Mesenchymal stem cell (in vitro differentiated cells and primary cell): Measurements from ENCODE around the gene WDR48.

Source experiments
- DNase-seq: peaks from one replicate; pipeline ENCODE4 v3.0.0-alpha.2; 2013
- H2AFZ ChIP-seq: one replicate; pipeline ENCODE4 v1.6.1; 2013; ENCODE audit warnings: low read depth, mild to moderate bottlenecking, control low read depth, inconsistent platforms, low read length, moderate library complexity
- H2AK5ac ChIP-seq: 2 replicates; pipeline ENCODE4 v1.6.1; 2013; ENCODE audit warnings: low read length, moderate library complexity, mild to moderate bottlenecking, inconsistent platforms; ENCODE audit not compliant: severe bottlenecking
- H2BK120ac ChIP-seq: one replicate; pipeline ENCODE4 v1.6.1; 2013; ENCODE audit warnings: low read depth, mild to moderate bottlenecking, inconsistent platforms, low read length, moderate library complexity
- H2BK12ac ChIP-seq, 2 experiments: one replicate each; pipeline ENCODE4 v1.6.1; 2013; ENCODE audit warnings: inconsistent platforms in 2 of 2, low read length in 2 of 2, mild to moderate bottlenecking in 2 of 2, moderate library complexity in 2 of 2, control low read depth in 1 of 2
- H2BK15ac ChIP-seq: one replicate; pipeline ENCODE4 v1.6.1; 2013; ENCODE audit warnings: mild to moderate bottlenecking, low read depth, inconsistent platforms; ENCODE audit not compliant: poor library complexity, severe bottlenecking
- H2BK5ac ChIP-seq: 2 replicates; pipeline ENCODE4 v1.6.1; 2013; ENCODE audit warnings: low read depth, mild to moderate bottlenecking, low read length, control low read depth, inconsistent platforms; ENCODE audit not compliant: poor library complexity, severe bottlenecking
- H3K14ac ChIP-seq, 2 experiments: one replicate each; pipeline ENCODE4 v1.6.1; 2013; ENCODE audit warnings: inconsistent platforms in 2 of 2, low read length in 2 of 2, control low read depth in 1 of 2, mild to moderate bottlenecking in 1 of 2, moderate library complexity in 1 of 2
- H3K18ac ChIP-seq, 2 experiments: one replicate each; pipeline ENCODE4 v1.6.1; 2013; ENCODE audit warnings: inconsistent platforms in 2 of 2, low read length in 2 of 2, control low read depth in 1 of 2, low read depth in 1 of 2, mild to moderate bottlenecking in 1 of 2
- H3K23ac ChIP-seq, 2 experiments: one replicate each; pipeline ENCODE4 v1.6.1; 2013; ENCODE audit warnings: inconsistent platforms in 2 of 2, low read length in 2 of 2, mild to moderate bottlenecking in 2 of 2, moderate library complexity in 2 of 2, control low read depth in 1 of 2
- H3K27ac ChIP-seq: 2 replicates; pipeline ENCODE4 v1.5.1; 2013; ENCODE audit warnings: mild to moderate bottlenecking, moderate library complexity, low read length, control low read depth, inconsistent platforms; ENCODE audit not compliant: poor library complexity, severe bottlenecking
- H3K27me3 ChIP-seq, 2 experiments: 2 replicates each; pipeline versions ENCODE4 v1.6.1 to v1.7.0; 2013; ENCODE audit warnings: low read length in 2 of 2, mild to moderate bottlenecking in 2 of 2, moderate library complexity in 2 of 2, control low read depth in 1 of 2, inconsistent platforms in 1 of 2; ENCODE audit not compliant: control insufficient read depth in 1 of 2, insufficient read depth in 1 of 2
- H3K36me3 ChIP-seq, 2 experiments: 2 replicates each; pipeline versions ENCODE4 v1.6.1 to v1.7.0; 2013; ENCODE audit warnings: low read length in 2 of 2, control low read depth in 1 of 2, inconsistent platforms in 1 of 2, low read depth in 1 of 2, mild to moderate bottlenecking in 1 of 2; ENCODE audit not compliant: insufficient read depth in 2 of 2, control insufficient read depth in 1 of 2
- H3K4ac ChIP-seq, 2 experiments: one replicate each; pipeline ENCODE4 v1.6.1; 2013; ENCODE audit warnings: inconsistent platforms in 2 of 2, low read length in 2 of 2, mild to moderate bottlenecking in 2 of 2, moderate library complexity in 2 of 2, control low read depth in 1 of 2, low read depth in 1 of 2
- H3K4me1 ChIP-seq: 2 replicates; pipeline ENCODE4 v1.6.1; 2013; ENCODE audit warnings: low read depth, low read length, control low read depth; ENCODE audit not compliant: control insufficient read depth, insufficient read depth
- H3K4me2 ChIP-seq: 2 replicates; pipeline ENCODE4 v1.6.1; 2013; ENCODE audit warnings: low read length, mild to moderate bottlenecking, inconsistent platforms; ENCODE audit not compliant: poor library complexity, severe bottlenecking
- H3K4me3 ChIP-seq, 2 experiments: 2 replicates each; pipeline versions ENCODE4 v1.5.1 to v1.7.0; 2013; ENCODE audit warnings: low read length in 2 of 2, mild to moderate bottlenecking in 2 of 2, control low read depth in 1 of 2, low read depth in 1 of 2; ENCODE audit not compliant: insufficient read depth in 1 of 2
- H3K79me1 ChIP-seq: replicated peaks from 2 replicates; pipeline ENCODE4 v1.6.1; 2013; ENCODE audit warnings: mild to moderate bottlenecking, control low read depth, low read length, inconsistent platforms; ENCODE audit not compliant: poor library complexity, severe bottlenecking
- H3K9ac ChIP-seq: 2 replicates; pipeline ENCODE4 v1.7.0; 2013; ENCODE audit warnings: mild to moderate bottlenecking, low read length, moderate library complexity
- H3K9me3 ChIP-seq: 2 replicates; pipeline ENCODE4 v1.7.0; 2013; ENCODE audit warnings: mild to moderate bottlenecking, low read length; ENCODE audit not compliant: control insufficient read depth
- H4K8ac ChIP-seq: one replicate; pipeline ENCODE4 v1.6.1; 2013; ENCODE audit warnings: inconsistent platforms, mild to moderate bottlenecking, low read length, moderate library complexity
- H4K91ac ChIP-seq: one replicate; pipeline ENCODE4 v1.6.1; 2013; ENCODE audit warnings: mild to moderate bottlenecking, low read length, inconsistent platforms
- WGBS: methylation state at CpG from one replicate; pipeline ENCODE4 v1.1.7; 2013; ENCODE audit warnings: mixed read lengths; 5-methylcytosine and 5-hydroxymethylcytosine counted together

WDR48 gene

DNA sequence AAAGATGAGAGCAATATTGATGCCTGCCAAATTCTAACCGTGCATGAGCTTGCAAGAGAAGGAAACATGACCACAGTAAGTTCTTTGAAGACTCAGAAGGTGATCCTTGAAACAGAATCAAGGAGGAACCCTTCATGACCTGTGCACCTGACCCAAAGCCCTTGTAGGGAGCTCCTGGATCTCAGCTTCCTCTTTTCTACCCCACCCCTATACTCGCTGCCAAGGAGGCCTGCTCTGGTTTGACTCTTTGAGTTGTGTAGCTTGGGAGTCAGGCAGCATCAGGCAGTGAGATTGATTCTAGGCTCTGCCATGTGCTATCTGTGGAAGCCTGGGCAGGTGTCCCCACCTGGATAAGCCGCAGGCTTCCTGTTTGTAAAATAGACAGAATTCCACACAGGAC, 66.3 kb downstream of the WDR48 start:
- H2AK5ac ChIP-seq = no peak overlapping the region
- H2AFZ ChIP-seq = no peak overlapping the region
- no peak overlapping the region for H3K4ac ChIP-seq
- DNase-seq = no peak
- H3K18ac ChIP-seq = no peak overlapping the region
- no peak overlapping the region for H3K14ac ChIP-seq
- H3K79me1 ChIP-seq = no peaks in the 10 kb centered on the region
- no peaks in the 10 kb centered on the region for H3K27me3 ChIP-seq
- H3K4me3 ChIP-seq = no peak overlapping the region
- no peaks in the 10 kb centered on the region for H3K4me1 ChIP-seq
- H4K91ac ChIP-seq = no peak overlapping the region
- H2BK120ac ChIP-seq = no peak overlapping the region
- no peak overlapping the region for H3K9ac ChIP-seq
- no peak overlapping the region for H3K4me2 ChIP-seq
- no peak overlapping the region for H3K27ac ChIP-seq
- no peak overlapping the region for H2BK5ac ChIP-seq
- no peak overlapping the region for H4K8ac ChIP-seq
- 88% methylated on average over 3 of the region's 3 CpGs for WGBS
- H2BK12ac ChIP-seq = no peak overlapping the region
- no peaks in the 10 kb centered on the region for H3K9me3 ChIP-seq
- no peak overlapping the region for H3K23ac ChIP-seq
- no peak overlapping the region for H2BK15ac ChIP-seq
- peaks cover 6 to 40% of the 10 kb centered on the region in 2 experiments for H3K36me3 ChIP-seq

GRCh38 chr3:39118931-39119660, 67.3 kb downstream of the WDR48 start:
- no peak overlapping the region for H3K27ac ChIP-seq
- no peaks in the 10 kb centered on the region for H3K79me1 ChIP-seq
- WGBS = 58% methylated on average over 3 of the region's 5 CpGs
- H2BK120ac ChIP-seq = no peak overlapping the region
- H3K27me3 ChIP-seq = no peaks in the 10 kb centered on the region
- no peak overlapping the region for H4K91ac ChIP-seq
- H3K4me3 ChIP-seq = no peak overlapping the region
- H3K18ac ChIP-seq = no peak overlapping the region
- peaks cover 6 to 40% of the 10 kb centered on the region in 2 experiments for H3K36me3 ChIP-seq
- H2AFZ ChIP-seq = no peak overlapping the region
- H3K4ac ChIP-seq = no peak overlapping the region
- H2BK5ac ChIP-seq = no peak overlapping the region
- DNase-seq = no peak
- H3K23ac ChIP-seq = no peak overlapping the region
- no peak overlapping the region for H3K4me2 ChIP-seq
- no peak overlapping the region for H2BK12ac ChIP-seq
- no peak overlapping the region for H4K8ac ChIP-seq
- no peak overlapping the region for H2AK5ac ChIP-seq
- no peaks in the 10 kb centered on the region for H3K4me1 ChIP-seq
- no peaks in the 10 kb centered on the region for H3K9me3 ChIP-seq
- no peak overlapping the region for H3K9ac ChIP-seq
- no peak overlapping the region for H3K14ac ChIP-seq
- no peak overlapping the region for H2BK15ac ChIP-seq

DNA sequence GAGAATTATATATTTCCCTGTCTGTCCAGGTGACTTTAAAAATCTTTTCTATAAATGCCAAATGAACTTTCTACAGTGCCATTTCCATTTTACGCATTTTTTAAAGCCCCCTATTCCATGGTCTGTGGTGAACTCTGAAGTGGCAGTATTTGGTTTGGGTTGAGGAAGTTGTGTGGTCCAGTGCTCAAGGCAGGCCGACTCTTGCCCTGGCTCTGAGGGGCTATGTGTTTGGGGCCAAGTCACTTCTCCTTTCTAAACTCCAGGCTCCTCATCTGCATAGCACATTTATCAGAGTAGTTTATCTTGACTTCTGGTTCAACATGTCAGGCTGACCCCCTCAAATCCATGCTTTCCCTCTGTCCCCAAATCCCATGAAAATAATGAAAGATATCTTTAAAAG, 69.8 kb downstream of the WDR48 start:
- no peak overlapping the region for H2AFZ ChIP-seq
- WGBS = 100% methylated on average over 2 of the region's 2 CpGs
- H4K91ac ChIP-seq = no peak overlapping the region
- no peaks in the 10 kb centered on the region for H3K79me1 ChIP-seq
- H3K27me3 ChIP-seq = no peaks in the 10 kb centered on the region
- H2AK5ac ChIP-seq = no peak overlapping the region
- H3K9ac ChIP-seq = no peak overlapping the region
- H3K23ac ChIP-seq = no peak overlapping the region
- no peak overlapping the region for H3K4me2 ChIP-seq
- H2BK120ac ChIP-seq = no peak overlapping the region
- H3K18ac ChIP-seq = no peak overlapping the region
- no peak overlapping the region for H4K8ac ChIP-seq
- DNase-seq = no peak
- no peak overlapping the region for H3K27ac ChIP-seq
- no peaks in the 10 kb centered on the region for H3K9me3 ChIP-seq
- no peak overlapping the region for H3K14ac ChIP-seq
- no peak overlapping the region for H3K4ac ChIP-seq
- no peak overlapping the region for H2BK15ac ChIP-seq
- H3K36me3 ChIP-seq = peaks cover 6 to 36% of the 10 kb centered on the region in 2 experiments
- peaks cover 12% of the 10 kb centered on the region for H3K4me1 ChIP-seq
- H3K4me3 ChIP-seq = no peak overlapping the region
- no peak overlapping the region for H2BK12ac ChIP-seq
- no peak overlapping the region for H2BK5ac ChIP-seq

- no peak overlapping the region for H3K23ac ChIP-seq
- no peak overlapping the region for H2BK5ac ChIP-seq
- peaks cover 6 to 33% of the 10 kb centered on the region in 2 experiments for H3K36me3 ChIP-seq
- H3K9me3 ChIP-seq = no peaks in the 10 kb centered on the region
- H3K4me1 ChIP-seq = peaks cover 15% of the 10 kb centered on the region
- H2BK15ac ChIP-seq = no peak overlapping the region
- no peak overlapping the region for H3K18ac ChIP-seq
- H3K4ac ChIP-seq = no peak overlapping the region
- H4K91ac ChIP-seq = no peak overlapping the region
- no peak overlapping the region for H3K9ac ChIP-seq
- no peak overlapping the region for H4K8ac ChIP-seq
- no peak overlapping the region for H2BK12ac ChIP-seq
- H3K4me3 ChIP-seq = no peak overlapping the region
- DNase-seq = no peak
- no peak overlapping the region for H2AFZ ChIP-seq
- H3K27me3 ChIP-seq = no peaks in the 10 kb centered on the region
- no peaks in the 10 kb centered on the region for H3K79me1 ChIP-seq
- H2AK5ac ChIP-seq = no peak overlapping the region
- no peak overlapping the region for H3K27ac ChIP-seq
- no peak overlapping the region for H3K4me2 ChIP-seq
- H2BK120ac ChIP-seq = no peak overlapping the region
- no peak overlapping the region for H3K14ac ChIP-seq
- WGBS = 92% methylated on average over 1 of the region's 1 CpG
Measured at GRCh38 chr3:39122813-39123212, 71.0 kb downstream of the WDR48 start.
